HepG2 (cell line): ENCODE measurements around the gene ATP6V1D. TPM values are rescaled to one million over a fixed set of nuclear protein-coding genes. Genes with fewer than 3 reads are reported as not detected.

ENCODE experiments used
- ATAC-seq: fragments of 200-7000 bp; cut with Tn5 transposase; 3 replicates; pipeline ENCODE4 v1.9.1; 2020; ENCODE audit warnings: mild to moderate bottlenecking, moderate library complexity
- BruUV-seq: library from RNA; stranded (reverse); fragments of 400-500 nt; replicated peaks from 2 replicates; lab custom pipeline; 2021; lab: Mats Ljungman, UMichigan
- CTCF ChIA-PET: fragments of 300-600 bp; formaldehyde crosslinking; extraction: SDS; loops from one replicate; lab custom pipeline; 2021; ENCODE audit warnings: low total read pairs, inconsistent platforms, low intra/inter-chr PET ratio; lab: Yijun Ruan, JAX
- POLR2A ChIA-PET: fragments of 350-600 bp; sonication (Branson Sonifier 250); formaldehyde crosslinking; loops from one replicate; lab custom pipeline; 2020; ENCODE audit warnings: antibody characterized with exemption, inconsistent platforms; lab: Yijun Ruan, JAX
- DNase-seq: peaks from one replicate; pipeline ENCODE4 v3.0.0-alpha.2; 2015; ENCODE audit warnings: low spot score
- FAIRE-seq: peaks from 3 replicates; lab custom pipeline; 2011; peaks lifted over from hg19 to GRCh38; lab: Jason Lieb, UNC
- H2AFZ ChIP-seq: one replicate; pipeline ENCODE4 v1.6.1; 2011; ENCODE audit warnings: low read length, inconsistent platforms
- H3K27ac ChIP-seq: fragments of 300-600 bp; 3 replicates; pipeline ENCODE4 v1.8.0; 2011; ENCODE audit warnings: mixed run types, mild to moderate bottlenecking, mixed read lengths, low read length, inconsistent platforms; ENCODE audit not compliant: insufficient read depth; ENCODE audit errors: extremely low read length
- H3K27me3 ChIP-seq, 2 experiments: fragments of 200-600 bp in 1 of 2; 2 replicates in 1 of 2; 3 replicates in 1 of 2; pipeline versions ENCODE4 v1.6.0 to v1.8.0; 2011; ENCODE audit warnings: low read length in 2 of 2, mild to moderate bottlenecking in 2 of 2, moderate library complexity in 2 of 2, inconsistent platforms in 1 of 2; ENCODE audit not compliant: insufficient read depth in 2 of 2, control insufficient read depth in 1 of 2
- H3K36me3 ChIP-seq, 2 experiments: fragments of 200-600 bp in 1 of 2; replicated peaks in 1 of 2; 2 replicates in 1 of 2; 3 replicates in 1 of 2; pipeline versions ENCODE4 v1.5.1 to v1.8.0; 2011; ENCODE audit warnings: low read length in 2 of 2, inconsistent platforms in 1 of 2; ENCODE audit not compliant: insufficient read depth in 2 of 2, control insufficient read depth in 1 of 2
- H3K4me1 ChIP-seq: 2 replicates; pipeline ENCODE4 v1.5.1; 2012; ENCODE audit warnings: low read length, inconsistent platforms; ENCODE audit not compliant: insufficient read depth
- H3K4me2 ChIP-seq: 2 replicates; pipeline ENCODE4 v1.6.0; 2011; ENCODE audit warnings: low read depth, low read length, inconsistent platforms
- H3K4me3 ChIP-seq, 3 experiments: fragments of 200-600 bp in 1 of 3; sonication (generic), shearing (Covaris generic) in 1 of 3; replicated peaks in 1 of 3; 2 replicates each; pipeline ENCODE4 v1.5.1; 2011 to 2016; ENCODE audit warnings: low read length in 3 of 3, inconsistent platforms in 2 of 3, low read depth in 2 of 3, mild to moderate bottlenecking in 2 of 3, control low read depth in 1 of 3, mixed read lengths in 1 of 3; ENCODE audit not compliant: insufficient read depth in 1 of 3
- H3K79me2 ChIP-seq: one replicate; pipeline ENCODE4 v1.6.1; 2011; ENCODE audit warnings: low read length, inconsistent platforms; ENCODE audit not compliant: insufficient read depth
- H3K9ac ChIP-seq: 2 replicates; pipeline ENCODE4 v1.6.0; 2011; ENCODE audit warnings: mild to moderate bottlenecking, low read depth, low read length, inconsistent platforms; ENCODE audit not compliant: insufficient read depth
- H3K9me3 ChIP-seq: 2 replicates; pipeline ENCODE4 v1.5.1; 2012; ENCODE audit warnings: mild to moderate bottlenecking, low read length
- H4K20me1 ChIP-seq: 2 replicates; pipeline ENCODE4 v1.6.0; 2011; ENCODE audit warnings: inconsistent platforms, mild to moderate bottlenecking, low read length, moderate library complexity; ENCODE audit not compliant: insufficient read depth
- ETS1 ChIP-seq: sonication (generic); formaldehyde crosslinking; IDR thresholded peaks from 2 replicates; pipeline ENCODE4 v1.4.0; 2020; ENCODE audit warnings: missing genetic modification reagents
- ETV5 ChIP-seq: IDR thresholded peaks from 2 replicates; pipeline ENCODE4 v1.6.1; 2018; ENCODE audit warnings: missing biosample characterization, missing genetic modification reagents, inconsistent platforms, borderline replicate concordance
- GZF1 ChIP-seq: sonication (generic); formaldehyde crosslinking; IDR thresholded peaks from 2 replicates; pipeline ENCODE4 v1.5.1; 2020; ENCODE audit warnings: mild to moderate bottlenecking, missing genetic modification reagents
- KAT2B ChIP-seq: fragments of 150-350 bp; IDR thresholded peaks from 2 replicates; pipeline ENCODE4 v1.6.1; 2014; ENCODE audit warnings: low read depth, low read length, borderline replicate concordance
- MEIS1 ChIP-seq: sonication (generic); formaldehyde crosslinking; IDR thresholded peaks from 2 replicates; pipeline ENCODE4 v1.9.0; 2021; ENCODE audit warnings: mild to moderate bottlenecking, missing genetic modification reagents, moderate library complexity, borderline replicate concordance
- NFYC ChIP-seq: IDR thresholded peaks from 2 replicates; pipeline ENCODE4 v1.6.1; 2016; ENCODE audit warnings: missing genetic modification reagents, missing compliant biosample characterization
- NRL ChIP-seq: sonication (generic); formaldehyde crosslinking; IDR thresholded peaks from 2 replicates; pipeline ENCODE4 v1.5.0; 2020; ENCODE audit warnings: missing genetic modification reagents, mild to moderate bottlenecking, moderate library complexity, borderline replicate concordance
- SP1 ChIP-seq, 2 experiments: fragments of 450-650 bp in 1 of 2; sonication (generic) in 1 of 2; formaldehyde crosslinking in 1 of 2; IDR thresholded peaks; 2 replicates each; pipeline versions ENCODE4 v1.4.0 to v1.6.1; 2016 to 2020; ENCODE audit warnings: missing genetic modification reagents in 1 of 2
- ZNF180 ChIP-seq: sonication (generic); formaldehyde crosslinking; IDR thresholded peaks from 2 replicates; pipeline ENCODE4 v1.4.0; 2020; ENCODE audit warnings: low read depth, missing genetic modification reagents, borderline replicate concordance
- ZNF264 ChIP-seq: sonication (generic); formaldehyde crosslinking; IDR thresholded peaks from 2 replicates; pipeline ENCODE4 v1.4.0; 2020; ENCODE audit warnings: missing genetic modification reagents
- ZNF460 ChIP-seq: sonication (generic); formaldehyde crosslinking; IDR thresholded peaks from 2 replicates; pipeline ENCODE4 v1.5.1; 2020; ENCODE audit warnings: missing genetic modification reagents, mild to moderate bottlenecking, borderline replicate concordance
- ZNF552 ChIP-seq: sonication (generic); formaldehyde crosslinking; IDR thresholded peaks from 2 replicates; pipeline ENCODE4 v1.9.0; 2022; ENCODE audit warnings: missing genetic modification reagents, mild to moderate bottlenecking, borderline replicate concordance
- ZNF577 ChIP-seq: sonication (generic); formaldehyde crosslinking; IDR thresholded peaks from 2 replicates; pipeline ENCODE4 v1.4.0; 2020; ENCODE audit warnings: mild to moderate bottlenecking, low read depth, missing genetic modification reagents, borderline replicate concordance
- ZNF761 ChIP-seq: sonication (generic); formaldehyde crosslinking; conservative IDR thresholded peaks from 2 replicates; pipeline ENCODE4 v1.4.0; 2020; ENCODE audit warnings: mild to moderate bottlenecking, missing genetic modification reagents
- ZNF841 ChIP-seq: sonication (generic); formaldehyde crosslinking; IDR thresholded peaks from 2 replicates; pipeline ENCODE4 v1.8.1; 2023; ENCODE audit warnings: missing genetic modification reagents, borderline replicate concordance
- WGBS: methylation state at CpG from one replicate; pipeline ENCODE4 v1.1.6; 2017; ENCODE audit warnings: low lambda C conversion rate; 5-methylcytosine and 5-hydroxymethylcytosine counted together
- in situ Hi-C: cut with HindIII; loops from 2 replicates; pipeline ENCODE4 v1.10.0; 2017; ENCODE audit warnings: low pct_unique_long_range_greater_than_20kb; ENCODE audit not compliant: extremely low pct_ligation_motif_present
- intact Hi-C: fragments of 100-400 bp; cut with micrococcal nuclease; formaldehyde crosslinking; loops from one replicate; pipeline ENCODE4 v1.10.0; 2022; ENCODE audit not compliant: unreplicated experiment
- polyA plus RNA-seq, 8 experiments: library from polyadenylated mRNA; depleted of rRNA in 3 of 8; stranded (reverse) in 7 of 8; unstranded in 1 of 8; fragments of >200 nt; fragmentation: Illumina TruSeq in 4 of 8; extraction: Trizol in 4 of 8; gene quantifications; 2 replicates each; pipeline versions ENCODE4 v1.2.1 to v1.2.3, GENCODE V29; 2011 to 2016; ENCODE audit warnings: low read depth in 4 of 8, missing spikeins in 1 of 8, mixed read lengths in 1 of 8; ENCODE audit not compliant: insufficient read depth in 1 of 8
- total RNA-seq, 5 experiments: library from RNA; depleted of rRNA; stranded (reverse); fragments of >200 nt; fragmentation: Illumina TruSeq; extraction: Trizol; gene quantifications; 2 replicates each; pipeline ENCODE4 v1.2.3, GENCODE V29; 2016; ENCODE audit warnings: low read depth in 1 of 5

ATP6V1D gene
- total and polyA plus RNA-seq, 2 of the 13 experiments (the other 11 are each of a cell fraction or from before 2014, with no cell fraction given) = 16.8 to 53.9 TPM

DNA sequence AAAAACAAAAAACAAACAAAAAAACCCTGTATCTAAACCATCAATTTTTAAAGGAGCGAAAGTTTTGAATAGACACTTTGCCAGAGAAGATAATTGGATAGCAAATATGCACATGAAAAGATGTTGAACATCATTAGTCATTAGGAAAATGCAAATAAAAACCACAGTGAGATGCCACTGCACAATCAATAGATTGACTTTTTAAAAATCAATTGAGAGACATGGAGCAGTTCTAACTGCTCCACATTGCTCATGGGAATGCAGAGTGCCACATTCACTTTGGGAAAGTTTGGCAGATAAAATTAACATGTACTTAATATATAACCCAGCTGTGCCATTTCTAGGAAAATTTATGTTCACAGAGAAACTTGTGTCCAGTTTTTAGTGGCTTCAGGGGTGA, 13.2 kb upstream of the ATP6V1D start:
- peaks cover 1% of the 10 kb centered on the region for H3K79me2 ChIP-seq
- no peak for DNase-seq
- peak; percentile 91 for TF ChIP-seq KAT2B
- no peak for TF ChIP-seq ZNF577
- no TSS peak for BruUV-seq
- H3K9me3 ChIP-seq = no peaks in the 10 kb centered on the region
- FAIRE-seq = no peak
- H2AFZ ChIP-seq = no peak overlapping the region
- 100% methylated on average over 1 of the region's 1 CpG for WGBS
- ChIA-PET CTCF (no interaction called here), POLR2A (no interaction called here)
- in situ Hi-C loops = no loop called here
- H4K20me1 ChIP-seq = no peaks in the 10 kb centered on the region
- no peak overlapping the region for H3K4me2 ChIP-seq
- no peak overlapping the region for H3K4me3 ChIP-seq
- peaks cover 15 to 72% of the 10 kb centered on the region in 2 experiments for H3K36me3 ChIP-seq
- no peak for ATAC-seq
- H3K4me1 ChIP-seq = no peaks in the 10 kb centered on the region
- intact Hi-C loops = no loop called here
- H3K27me3 ChIP-seq = no peaks in the 10 kb centered on the region
- H3K27ac ChIP-seq = no peak overlapping the region
- H3K9ac ChIP-seq = no peak overlapping the region

- CTCF ChIA-PET = no interaction called here
- TF ChIP-seq ZNF841 (CRISPR knock-in tag) (no peak), ETV5 (CRISPR knock-in tag) (no peak), MEIS1 (no peak), ZNF264 (no peak), SP1 (IDR thresholded peaks at IDR 0.05) (no peak), SP1 (CRISPR knock-in tag; IDR thresholded peaks at IDR 0.05) (no peak), ZNF460 (CRISPR knock-in tag) (no peak), ZNF761 (CRISPR knock-in tag) (no peak), NRL (no peak), NFYC (no peak), ZNF180 (CRISPR knock-in tag) (no peak), ETS1 (no peak), GZF1 (CRISPR knock-in tag) (no peak), ZNF552 (CRISPR knock-in tag) (no peak)
Observed at GRCh38 chr14:67371247-67372148, 11.9 kb upstream of the ATP6V1D start.

More at GRCh38 chr14:67371247-67372148, 11.9 kb upstream of the ATP6V1D start:
- Histone ChIP-seq H3K9me3 (no peaks in the 10 kb centered on the region), H3K4me2 (no peak overlapping the region), H2AFZ (no peak overlapping the region), H3K36me3 (peaks cover 15 to 70% of the 10 kb centered on the region in 2 experiments), H3K4me3 (no peak overlapping the region), H3K79me2 (peaks cover 1% of the 10 kb centered on the region), H4K20me1 (no peaks in the 10 kb centered on the region), H3K27ac (no peak overlapping the region), H3K4me1 (no peaks in the 10 kb centered on the region), H3K27me3 (no peaks in the 10 kb centered on the region), H3K9ac (no peak overlapping the region)
- DNase-seq = no peak
- FAIRE-seq = no peak
- WGBS = 97% methylated on average over 4 of the region's 4 CpGs
- in situ Hi-C loops = no loop called here
- BruUV-seq = no TSS peak
- intact Hi-C loops = no loop called here
- POLR2A ChIA-PET = no interaction called here
- ATAC-seq = no peak
